ENCODE data around the gene CFAP46.

Gene CFAP46

GRCh38 chr10:132811891-132812481 lies 130.4 kb downstream of the CFAP46 start:
- no peak for DNase-seq
- in situ Hi-C loops (cut with HindIII; ENCODE audit: low pct_ligation_motif_present, low pct_unique_long_range_greater_than_20kb, low sequenced_read_pairs): no loop called here

GRCh38 chr10:132810807-132811700 lies 131.3 kb downstream of the CFAP46 start:
- in situ Hi-C loops (cut with HindIII; ENCODE audit: low pct_ligation_motif_present, low pct_unique_long_range_greater_than_20kb, low sequenced_read_pairs): no loop called here
- no peak for DNase-seq

GRCh38 chr10:132810141-132810806 lies 132.1 kb downstream of the CFAP46 start:
- no peak for DNase-seq
- in situ Hi-C loops (cut with HindIII; ENCODE audit: low pct_ligation_motif_present, low pct_unique_long_range_greater_than_20kb, low sequenced_read_pairs): no loop called here

GRCh38 chr10:132809232-132810140 lies 132.9 kb downstream of the CFAP46 start:
- in situ Hi-C loops (cut with HindIII; ENCODE audit: low pct_ligation_motif_present, low pct_unique_long_range_greater_than_20kb, low sequenced_read_pairs): no loop called here
- no peak for DNase-seq

- in situ Hi-C loops (cut with HindIII; ENCODE audit: low pct_ligation_motif_present, low pct_unique_long_range_greater_than_20kb, low sequenced_read_pairs): no loop called here
- DNase-seq: no peak
Measured at GRCh38 chr10:132808383-132809231, 133.8 kb downstream of the CFAP46 start.

- no peak for DNase-seq
- in situ Hi-C loops (cut with HindIII; ENCODE audit: low pct_ligation_motif_present, low pct_unique_long_range_greater_than_20kb, low sequenced_read_pairs): no loop called here
Measured at GRCh38 chr10:132807621-132808049, 134.7 kb downstream of the CFAP46 start.

GRCh38 chr10:132806561-132807003 lies 135.8 kb downstream of the CFAP46 start:
- in situ Hi-C loops (cut with HindIII; ENCODE audit: low pct_ligation_motif_present, low pct_unique_long_range_greater_than_20kb, low sequenced_read_pairs): no loop called here
- DNase-seq: no peak

- in situ Hi-C loops (cut with HindIII; ENCODE audit: low pct_ligation_motif_present, low pct_unique_long_range_greater_than_20kb, low sequenced_read_pairs): no loop called here
- no peak for DNase-seq
Measured at GRCh38 chr10:132806110-132806509, 136.3 kb downstream of the CFAP46 start.

- DNase-seq: no peak
- in situ Hi-C loops (cut with HindIII; ENCODE audit: low pct_ligation_motif_present, low pct_unique_long_range_greater_than_20kb, low sequenced_read_pairs): no loop called here
Measured at GRCh38 chr10:132805599-132805998, 136.8 kb downstream of the CFAP46 start.

- DNase-seq: no peak
- in situ Hi-C loops (cut with HindIII; ENCODE audit: low pct_ligation_motif_present, low pct_unique_long_range_greater_than_20kb, low sequenced_read_pairs): no loop called here
Measured at GRCh38 chr10:132804785-132805426, 137.5 kb downstream of the CFAP46 start.

GRCh38 chr10:132804287-132804686 lies 138.1 kb downstream of the CFAP46 start:
- in situ Hi-C loops (cut with HindIII; ENCODE audit: low pct_ligation_motif_present, low pct_unique_long_range_greater_than_20kb, low sequenced_read_pairs): no loop called here
- no peak for DNase-seq

- in situ Hi-C loops (cut with HindIII; ENCODE audit: low pct_ligation_motif_present, low pct_unique_long_range_greater_than_20kb, low sequenced_read_pairs): no loop called here
- DNase-seq: no peak
Measured at GRCh38 chr10:132803416-132804210, 138.8 kb downstream of the CFAP46 start.

- in situ Hi-C loops (cut with HindIII; ENCODE audit: low pct_ligation_motif_present, low pct_unique_long_range_greater_than_20kb, low sequenced_read_pairs): no loop called here
- DNase-seq: no peak
Measured at GRCh38 chr10:132802694-132803320, 139.6 kb downstream of the CFAP46 start.

- in situ Hi-C loops (cut with HindIII; ENCODE audit: low pct_ligation_motif_present, low pct_unique_long_range_greater_than_20kb, low sequenced_read_pairs): no loop called here
- DNase-seq: no peak
Measured at GRCh38 chr10:132802048-132802447, 140.3 kb downstream of the CFAP46 start.

GRCh38 chr10:132799865-132800264 lies 142.5 kb downstream of the CFAP46 start:
- in situ Hi-C loops (cut with HindIII; ENCODE audit: low pct_ligation_motif_present, low pct_unique_long_range_greater_than_20kb, low sequenced_read_pairs): no loop called here
- DNase-seq: no peak

- in situ Hi-C loops (cut with HindIII; ENCODE audit: low pct_ligation_motif_present, low pct_unique_long_range_greater_than_20kb, low sequenced_read_pairs): no loop called here
- no peak for DNase-seq
Measured at GRCh38 chr10:132798876-132799275, 143.5 kb downstream of the CFAP46 start.

Data from ACHN (cell line).